ENCODE data around the gene TOP3A. TPM values are rescaled to one million over a fixed set of nuclear protein-coding genes. Genes with fewer than 3 reads are reported as not detected.

TOP3A gene
- total and polyA plus RNA-seq, 2 donors (not counting 1 experiment from before 2014, with no cell fraction given): 13.4 to 55.8 TPM

GRCh38 chr17:18256351-18256750 lies 58.4 kb downstream of the TOP3A start:
- 92% methylated on average over 9 of the region's 11 CpGs for WGBS (ENCODE audit: insufficient coverage)
- H3K4me2 ChIP-seq (replicated peaks; ENCODE audit: low read depth, low read length, poor library complexity, severe bottlenecking): peak overlapping the region; percentile 92
- peaks cover 45% of the 10 kb centered on the region for H4K20me1 ChIP-seq (ENCODE audit: control insufficient read depth, insufficient read depth, low read length, poor library complexity, severe bottlenecking)
- Mint-ChIP-seq H3K27ac (no peak overlapping the region), H3K4me1 (peaks cover 27% of the 10 kb centered on the region), H3K27me3 (no peaks in the 10 kb centered on the region), H3K9me3 (ENCODE audit: insufficient read depth) (no peaks in the 10 kb centered on the region), H3K4me3 (peak overlapping the region; percentile 56)
- no peak overlapping the region for H3K27ac ChIP-seq (ENCODE audit: low read length in 2 of 2)
- H3K36me3 ChIP-seq (replicated peaks in 1 of 2; ENCODE audit: control extremely low read depth in 1 of 2, control insufficient read depth in 1 of 2, extremely low read depth in 1 of 2, insufficient read depth in 2 of 2, low read length in 1 of 2): peaks cover 0 to 49% of the 10 kb centered on the region in 2 experiments
- DNase-seq (no peak), ATAC-seq (ENCODE audit: low read depth) (no peak)
- no peak overlapping the region for H3K4me3 ChIP-seq (ENCODE audit: control extremely low read depth in 1 of 5, extremely low read depth in 1 of 5, insufficient read depth in 1 of 5, low read depth in 2 of 5, low read length in 4 of 5)
- no peak overlapping the region for H2AFZ ChIP-seq (ENCODE audit: insufficient read depth, low read depth, low read length, poor library complexity, severe bottlenecking)
- H3K9me3 ChIP-seq (ENCODE audit: control extremely low read depth in 1 of 3, control insufficient read depth in 2 of 3, insufficient read depth in 1 of 3, low read length in 2 of 3): no peaks in the 10 kb centered on the region
- CTCF ChIA-PET: no interaction called here
- intact Hi-C loops (cut with micrococcal nuclease): loop anchor here (5.0 kb wide), 1 partner anchor 974 kb away; the partner anchor contains the start of gene COPS3
- POLR2A ChIA-PET: no interaction called here
- peaks cover 24 to 36% of the 10 kb centered on the region in 2 donors for H3K4me1 ChIP-seq (ENCODE audit: control insufficient read depth in 2 of 2, insufficient read depth in 2 of 2, low read length in 2 of 2)
- H3K79me2 ChIP-seq (ENCODE audit: control insufficient read depth, insufficient read depth, low read length): peaks cover 45% of the 10 kb centered on the region
- no peak for TF ChIP-seq EZH2 (IDR thresholded peaks at IDR 0.05; ENCODE audit: borderline replicate concordance, insufficient read depth, low read depth, low read length, poor library complexity, severe bottlenecking)
- TF ChIP-seq CTCF (IDR thresholded peaks at IDR 0.05): no peak
- no peaks in the 10 kb centered on the region for H3K27me3 ChIP-seq (replicated peaks in 1 of 4; ENCODE audit: control extremely low read depth in 1 of 4, control insufficient read depth in 3 of 4, insufficient read depth in 4 of 4, low read length in 3 of 4)
- H3K9ac ChIP-seq (ENCODE audit: low read length): no peak overlapping the region

- H3K9me3 Mint-ChIP-seq (ENCODE audit: insufficient read depth): no peaks in the 10 kb centered on the region
- ChIA-PET CTCF (no interaction called here), POLR2A (no interaction called here)
- Histone ChIP-seq H3K36me3 (replicated peaks in 1 of 2; ENCODE audit: control extremely low read depth in 1 of 2, control insufficient read depth in 1 of 2, extremely low read depth in 1 of 2, insufficient read depth in 2 of 2, low read length in 1 of 2) (peaks cover 0 to 61% of the 10 kb centered on the region in 2 experiments), H3K27ac (ENCODE audit: low read length in 2 of 2) (no peak overlapping the region), H2AFZ (ENCODE audit: insufficient read depth, low read depth, low read length, poor library complexity, severe bottlenecking) (no peak overlapping the region), H3K9ac (ENCODE audit: low read length) (no peak overlapping the region), H3K4me2 (replicated peaks; ENCODE audit: low read depth, low read length, poor library complexity, severe bottlenecking) (no peak overlapping the region), H3K27me3 (replicated peaks in 1 of 4; ENCODE audit: control extremely low read depth in 1 of 4, control insufficient read depth in 3 of 4, insufficient read depth in 4 of 4, low read length in 3 of 4) (no peaks in the 10 kb centered on the region), H3K9me3 (ENCODE audit: control extremely low read depth in 1 of 3, control insufficient read depth in 2 of 3, insufficient read depth in 1 of 3, low read length in 2 of 3) (no peaks in the 10 kb centered on the region), H3K4me3 (ENCODE audit: control extremely low read depth in 1 of 5, extremely low read depth in 1 of 5, insufficient read depth in 1 of 5, low read depth in 2 of 5, low read length in 4 of 5) (no peak overlapping the region), H3K79me2 (ENCODE audit: control insufficient read depth, insufficient read depth, low read length) (peaks cover 44% of the 10 kb centered on the region), H4K20me1 (ENCODE audit: control insufficient read depth, insufficient read depth, low read length, poor library complexity, severe bottlenecking) (peaks cover 45% of the 10 kb centered on the region), H3K4me1 (ENCODE audit: control insufficient read depth in 2 of 2, insufficient read depth in 2 of 2, low read length in 2 of 2) (peaks cover 20 to 27% of the 10 kb centered on the region in 2 donors)
- H3K27ac Mint-ChIP-seq: no peak overlapping the region
- peaks cover 24% of the 10 kb centered on the region for H3K4me1 Mint-ChIP-seq
- 97% methylated on average over 6 of the region's 8 CpGs for WGBS (ENCODE audit: insufficient coverage)
- intact Hi-C loops (cut with micrococcal nuclease): loop anchor here (5.0 kb wide), 1 partner anchor 973 kb away; the partner anchor contains the start of gene COPS3
- DNase-seq: no peak
- no peak for TF ChIP-seq CTCF (IDR thresholded peaks at IDR 0.05)
- TF ChIP-seq EZH2 (IDR thresholded peaks at IDR 0.05; ENCODE audit: borderline replicate concordance, insufficient read depth, low read depth, low read length, poor library complexity, severe bottlenecking): no peak
- ATAC-seq (ENCODE audit: low read depth): no peak
- no peaks in the 10 kb centered on the region for H3K27me3 Mint-ChIP-seq
- no peak overlapping the region for H3K4me3 Mint-ChIP-seq
These were observed 59.7 kb downstream of the TOP3A start for GRCh38 chr17:18254888-18255649.
